HK-2 (cell line): Measurements from ENCODE around the gene STAG1.
"Not testable (repeated sequence)": the region's sequence is repeated elsewhere in the genome, so short reads cannot be mapped to it uniquely, and the experiment has no call there.

ENCODE experiments used
- DNase-seq: peaks from one replicate; pipeline ENCODE4 v3.0.0-alpha.2; 2018; ENCODE audit not compliant: unreplicated experiment

The STAG1 gene

DNA sequence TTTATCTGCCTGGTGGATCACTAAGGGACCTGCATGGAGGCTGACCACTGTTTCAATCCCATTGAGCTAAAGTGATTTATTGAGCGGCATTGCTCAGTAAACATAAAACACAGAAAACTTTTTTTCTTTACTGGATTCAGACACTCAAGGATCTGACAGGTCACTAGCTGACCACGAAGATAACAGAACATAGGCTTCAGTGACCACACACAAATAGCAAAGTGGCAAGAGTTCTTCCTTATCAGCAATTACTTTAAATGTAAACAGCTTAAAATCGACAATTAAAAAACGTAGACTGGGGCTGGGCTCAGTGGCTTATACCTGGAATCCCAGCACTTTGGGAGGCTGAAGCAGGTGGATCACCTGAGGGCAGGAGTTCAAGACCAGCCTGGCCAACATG, 48.7 kb downstream of the STAG1 start:
- DNase-seq: no peak

DNA sequence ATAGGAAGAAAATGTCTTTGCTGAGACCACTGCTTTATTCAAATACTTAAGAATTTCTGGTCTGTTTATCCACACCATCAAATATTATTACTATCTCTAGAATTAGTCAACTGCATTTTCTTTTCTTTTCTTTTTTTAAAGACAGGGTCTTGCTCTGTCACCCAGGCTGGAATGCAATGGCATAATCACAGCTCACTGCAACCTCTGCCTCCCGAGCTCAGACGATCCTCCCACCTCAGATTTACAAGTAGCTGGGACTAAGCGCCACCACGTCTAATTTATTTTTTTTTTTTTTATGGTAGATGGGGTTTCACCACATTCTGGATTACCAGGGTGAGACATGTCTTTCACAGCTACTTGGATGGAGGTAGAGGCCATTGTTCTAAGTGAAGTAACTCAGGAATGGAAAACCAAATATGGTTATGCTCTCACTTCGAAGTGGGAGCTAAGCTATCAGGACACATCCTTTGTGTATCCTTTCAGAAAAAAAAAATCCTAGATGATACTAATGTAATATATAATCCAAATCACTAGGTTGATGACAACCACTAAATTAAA, 52.8 kb downstream of the STAG1 start:
- DNase-seq: no peak

DNA sequence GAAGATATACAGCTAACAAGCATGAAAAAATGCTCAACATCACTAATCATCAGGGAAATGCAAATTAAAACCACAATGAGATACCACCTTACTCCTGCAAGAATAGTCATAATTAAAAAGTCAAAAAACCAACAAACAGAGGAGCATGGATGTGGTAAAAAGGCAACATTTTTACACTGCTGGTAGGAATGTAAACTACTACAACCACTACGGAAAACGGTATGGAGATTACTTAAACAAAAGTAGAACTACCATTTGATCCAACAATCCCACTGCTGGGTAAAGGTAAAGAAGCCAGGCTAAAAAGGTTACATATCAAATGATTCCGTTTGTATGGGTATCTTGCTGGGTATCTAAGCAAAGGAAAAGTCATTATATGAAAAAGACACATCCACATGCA, 53.8 kb downstream of the STAG1 start:
- DNase-seq: no peak

DNA sequence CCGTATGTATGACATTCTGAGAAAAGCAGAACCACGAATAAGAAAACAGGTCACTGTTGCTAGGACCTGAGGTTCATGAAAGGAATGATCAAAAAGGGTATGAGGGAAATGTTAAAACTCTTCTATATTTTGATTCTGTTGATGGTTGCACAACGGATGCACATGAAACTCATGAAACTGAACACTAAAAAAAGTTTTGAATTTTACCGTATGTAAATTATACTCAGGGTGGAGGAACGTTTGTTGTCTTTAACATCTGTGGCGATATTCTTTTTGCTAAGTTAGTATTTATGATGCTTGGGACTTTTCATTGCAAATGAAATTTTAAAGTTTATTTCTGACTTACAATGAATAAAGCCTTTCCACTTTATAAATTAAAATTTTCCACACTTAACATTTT, 55.4 kb downstream of the STAG1 start:
- no peak for DNase-seq

DNA sequence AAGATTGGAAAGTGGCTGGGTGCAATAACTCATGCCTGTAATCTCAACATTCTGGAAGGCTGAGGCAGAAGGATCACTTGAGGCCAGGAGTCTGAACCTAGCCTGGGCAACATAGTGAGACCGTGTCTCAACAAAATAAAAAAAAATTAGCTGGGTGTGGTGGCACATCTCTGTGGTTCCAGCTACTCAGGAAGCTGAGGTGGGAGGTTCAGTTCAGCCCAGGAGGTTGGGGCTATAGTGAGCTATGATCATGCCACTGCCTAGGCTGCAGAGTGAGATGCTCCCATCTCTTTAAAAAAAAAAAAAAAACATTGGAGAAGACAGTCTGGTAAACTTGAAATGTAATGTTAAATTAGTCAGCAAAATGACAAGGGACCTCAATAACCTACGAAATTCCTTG, 57.9 kb downstream of the STAG1 start:
- no peak for DNase-seq

DNA sequence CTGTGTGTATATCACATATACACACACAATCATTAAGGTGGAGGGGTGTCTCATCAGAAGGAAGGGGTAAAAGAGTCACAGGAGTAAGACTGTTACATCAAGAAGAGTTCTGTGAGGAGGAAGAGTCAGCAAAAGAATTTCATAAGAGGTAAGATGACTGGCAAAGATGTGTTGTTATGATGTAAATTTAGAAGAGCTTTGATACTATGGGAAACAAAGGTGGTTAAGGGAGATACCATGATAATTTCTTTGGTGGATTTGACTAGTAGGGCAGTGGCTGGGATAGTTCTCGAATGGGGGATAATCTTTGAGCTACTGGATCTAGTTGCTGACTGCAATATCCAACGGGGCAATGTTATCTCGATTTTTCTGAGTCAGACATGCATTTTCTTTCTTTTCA, 61.6 kb downstream of the STAG1 start:
- DNase-seq: no peak

DNA sequence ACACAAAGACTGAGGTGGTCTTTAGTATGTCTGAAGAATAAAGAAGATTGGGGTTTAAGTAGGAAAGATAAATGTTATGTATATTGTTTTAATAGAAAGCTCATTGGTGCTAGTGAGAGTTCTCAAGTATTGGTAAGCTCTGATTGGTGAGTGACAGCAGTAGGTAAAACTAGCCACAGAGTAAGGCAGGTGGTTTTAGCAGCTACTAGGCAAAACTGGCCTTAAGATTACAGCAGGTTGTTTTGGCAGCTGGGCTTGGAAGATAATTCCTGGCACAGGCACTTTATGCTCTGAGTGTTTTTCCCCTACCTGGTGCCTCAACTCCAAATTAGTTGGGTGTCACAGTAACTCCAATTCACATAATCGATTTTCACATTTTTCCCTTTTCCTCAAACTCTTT, 66.3 kb downstream of the STAG1 start:
- no peak for DNase-seq

DNA sequence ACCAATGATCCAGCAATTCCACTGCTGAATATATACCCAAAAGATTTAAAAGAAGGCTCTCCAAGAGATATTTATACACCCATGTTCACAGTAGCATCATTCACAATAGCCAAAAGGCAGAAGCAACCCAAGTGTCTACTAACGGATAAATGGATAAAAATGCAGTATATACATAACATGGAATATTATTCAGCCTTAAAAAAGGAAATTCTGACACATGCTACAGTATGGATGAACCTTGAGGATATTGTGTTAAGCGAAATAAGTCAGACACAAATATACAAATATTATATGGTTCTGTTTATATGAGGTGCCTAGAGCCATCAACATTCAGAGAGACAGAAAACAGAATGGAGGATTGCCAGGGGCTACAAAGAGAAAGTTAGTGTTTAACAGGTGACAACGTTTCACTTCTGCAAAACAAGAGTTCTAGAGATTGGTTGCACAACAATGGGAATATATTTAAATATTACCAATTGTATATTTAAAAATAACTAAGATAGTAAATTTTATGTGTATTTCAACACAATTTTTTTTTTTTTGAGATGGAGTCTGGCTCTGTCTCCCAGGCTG, 69.4 kb downstream of the STAG1 start:
- no peak for DNase-seq

DNA sequence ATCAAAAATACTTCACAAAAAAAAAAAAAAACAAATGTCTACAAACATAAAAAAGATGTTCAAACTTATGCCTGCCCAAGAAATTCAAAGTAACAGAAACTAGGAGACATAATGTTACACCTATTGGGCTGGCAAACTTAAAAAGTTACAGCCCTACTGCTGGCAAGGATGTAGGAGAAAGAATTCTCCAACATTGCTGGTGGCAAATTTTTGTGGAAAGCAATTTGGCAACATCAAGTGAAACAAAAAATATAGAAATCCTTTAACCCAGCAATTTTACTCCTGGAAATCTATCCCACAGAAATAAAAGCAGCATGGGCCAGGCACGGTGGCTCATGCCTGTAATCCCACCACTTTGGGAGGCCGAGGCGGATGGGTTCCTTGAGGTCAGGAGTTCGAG, 73.2 kb downstream of the STAG1 start:
- no peak for DNase-seq

DNA sequence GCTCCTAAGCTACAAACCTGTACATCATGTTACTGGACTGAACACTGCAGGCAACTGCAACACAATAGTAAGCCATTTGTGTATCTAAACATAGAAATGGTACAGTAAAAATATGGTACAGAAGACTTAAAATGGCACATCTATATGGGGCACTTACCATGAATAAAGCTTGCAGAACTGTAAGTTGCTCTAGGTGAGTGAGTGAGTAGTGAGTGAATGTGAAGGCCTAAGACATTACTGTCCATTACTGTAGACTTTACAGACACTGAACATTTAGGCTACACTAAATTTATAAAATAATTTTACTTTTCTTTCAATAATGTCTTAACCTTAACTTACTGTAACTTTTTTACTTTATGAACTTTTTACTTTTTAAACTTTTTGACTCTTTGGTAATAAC, 76.2 kb downstream of the STAG1 start:
- no peak for DNase-seq

DNA sequence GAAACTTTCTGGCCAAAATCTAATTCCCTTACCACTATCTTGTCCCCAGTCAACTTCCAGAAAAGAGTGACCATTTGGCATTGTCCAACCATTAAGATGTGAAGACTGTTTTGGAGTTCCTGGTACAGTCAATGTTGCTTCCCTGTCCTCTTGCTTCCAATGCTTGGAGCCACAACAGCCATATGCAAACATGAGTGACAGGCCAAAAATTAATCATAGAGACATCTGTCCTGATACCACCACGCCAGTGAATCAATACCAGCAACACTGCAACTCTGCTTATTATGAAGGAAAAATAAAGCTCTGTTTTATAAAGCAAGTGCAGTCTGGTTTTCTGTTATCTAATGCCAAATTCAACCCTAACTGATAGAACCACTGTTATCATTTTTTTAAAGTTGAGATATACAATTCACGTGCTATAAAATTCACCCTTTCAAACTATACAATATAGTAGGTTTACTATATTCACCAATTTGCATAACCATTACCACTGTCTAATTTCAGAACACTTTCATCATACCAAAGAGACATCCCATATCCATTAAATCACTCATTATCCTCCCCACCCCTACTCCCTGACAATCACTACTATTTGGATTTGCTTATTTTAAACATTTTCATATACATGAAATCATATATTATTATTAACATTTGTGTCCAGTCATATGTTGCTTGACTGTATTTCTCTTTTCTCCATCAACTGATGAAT, 76.9 kb downstream of the STAG1 start:
- no peak for DNase-seq

DNA sequence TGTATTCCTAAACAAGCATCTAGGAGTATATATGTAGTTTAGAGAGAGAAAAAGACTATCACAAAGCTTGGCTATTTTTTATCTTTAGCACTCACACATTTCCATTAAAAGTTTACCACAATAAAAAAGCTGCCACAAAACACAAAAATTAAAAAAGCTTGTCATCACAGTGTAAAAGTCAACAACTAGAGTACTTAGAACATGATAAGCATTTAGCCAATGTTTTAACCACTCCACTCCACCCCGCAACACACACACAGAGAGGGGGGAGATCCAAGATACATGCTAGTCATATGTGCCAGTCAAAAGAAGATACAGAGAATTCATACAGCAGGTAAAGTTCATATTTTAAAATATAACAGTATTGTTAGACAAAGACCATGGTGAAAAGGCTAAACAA, 79.7 kb downstream of the STAG1 start:
- DNase-seq: no peak

DNA sequence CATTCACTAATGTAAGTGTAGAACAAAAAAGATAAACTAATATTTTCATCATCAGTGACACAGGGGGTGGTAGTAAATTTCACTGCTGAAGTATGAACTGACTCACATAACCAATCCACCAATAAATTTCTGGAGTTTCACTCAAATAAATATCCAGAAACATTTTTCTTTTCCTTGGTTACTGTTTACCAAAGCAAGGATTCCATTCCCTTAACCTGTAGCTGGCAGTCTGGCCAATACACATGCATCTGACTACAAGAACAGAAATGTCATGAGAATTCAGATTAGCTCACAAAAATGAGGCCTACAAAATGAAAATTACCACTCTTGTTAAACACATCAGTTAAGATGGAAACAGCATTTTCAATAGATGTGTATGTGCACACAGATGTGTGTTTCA, 80.3 kb downstream of the STAG1 start:
- no peak for DNase-seq

DNA sequence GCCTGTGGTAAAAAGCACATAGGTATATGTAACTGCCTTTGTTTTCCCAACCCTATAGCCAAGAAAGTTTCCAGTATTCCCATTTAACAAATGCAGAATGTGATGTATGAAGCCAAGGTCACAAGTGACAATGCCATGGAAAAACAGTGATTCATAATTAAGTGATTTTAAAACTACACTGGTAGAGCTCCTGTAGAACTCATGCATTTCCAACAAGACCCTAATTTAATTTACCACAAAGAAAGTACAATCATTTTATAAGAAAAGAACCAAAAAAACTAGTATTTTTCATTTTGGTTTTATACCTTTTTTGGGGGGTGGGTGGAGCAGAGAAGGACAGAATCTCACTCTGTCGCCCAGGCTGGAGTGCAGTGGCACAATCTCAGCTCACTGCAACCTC, 82.0 kb downstream of the STAG1 start:
- DNase-seq: no peak

DNA sequence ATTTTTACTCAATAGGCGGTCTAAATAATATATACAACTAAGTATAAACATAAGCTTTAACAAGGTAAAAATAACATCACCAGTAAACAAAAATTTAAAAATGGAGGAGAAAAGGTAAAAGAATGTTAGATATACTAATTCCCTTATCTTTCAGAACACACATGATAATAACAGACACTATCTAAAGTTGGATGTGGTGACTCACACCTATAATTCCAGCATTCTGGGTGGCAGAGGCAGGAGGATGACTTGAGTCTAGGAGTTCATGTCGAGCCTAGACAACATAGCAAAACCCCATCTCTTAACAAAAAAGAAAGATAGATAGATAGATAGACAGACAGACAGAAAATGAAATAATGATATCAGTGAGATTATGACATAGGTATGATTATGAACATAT, 85.1 kb downstream of the STAG1 start:
- no peak for DNase-seq

DNA sequence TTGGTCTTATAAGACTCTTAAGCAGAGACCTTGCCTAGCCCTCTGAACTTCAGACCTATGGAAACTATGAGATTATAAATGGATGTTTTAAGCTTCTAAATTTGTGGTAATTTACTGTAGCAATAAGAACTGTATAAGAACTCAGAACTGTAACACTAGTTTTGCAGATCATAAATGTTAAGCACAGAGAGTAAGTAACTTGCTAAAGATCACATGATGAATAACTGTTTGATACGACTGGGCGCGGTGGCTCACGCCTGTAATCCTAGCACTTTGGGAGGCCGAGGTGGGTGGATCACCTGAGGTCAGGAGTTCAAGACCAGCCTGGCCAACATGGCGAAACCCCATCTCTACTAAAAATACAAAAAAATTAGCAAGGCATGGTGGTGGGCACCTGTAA, 85.9 kb downstream of the STAG1 start:
- not testable (repeated sequence) for DNase-seq

DNA sequence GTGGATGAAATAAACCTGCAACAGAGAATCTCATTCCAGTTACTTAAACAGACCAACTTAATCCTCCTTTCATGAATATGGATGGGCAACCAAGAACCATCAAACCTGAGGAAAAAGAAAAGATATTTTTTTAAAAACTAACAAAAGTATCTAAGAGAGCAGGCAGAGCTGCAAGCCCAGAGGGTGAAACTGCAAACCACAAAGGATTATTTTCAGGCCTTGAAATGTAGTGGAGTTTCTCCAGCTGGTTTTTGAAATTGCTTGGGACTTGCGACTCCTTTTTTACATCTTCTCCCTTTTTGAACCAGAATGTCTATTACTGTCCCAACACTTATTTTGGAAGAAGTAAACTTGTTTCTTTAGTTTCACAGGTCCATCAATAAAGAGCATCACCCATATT, 87.4 kb downstream of the STAG1 start:
- DNase-seq: no peak

DNA sequence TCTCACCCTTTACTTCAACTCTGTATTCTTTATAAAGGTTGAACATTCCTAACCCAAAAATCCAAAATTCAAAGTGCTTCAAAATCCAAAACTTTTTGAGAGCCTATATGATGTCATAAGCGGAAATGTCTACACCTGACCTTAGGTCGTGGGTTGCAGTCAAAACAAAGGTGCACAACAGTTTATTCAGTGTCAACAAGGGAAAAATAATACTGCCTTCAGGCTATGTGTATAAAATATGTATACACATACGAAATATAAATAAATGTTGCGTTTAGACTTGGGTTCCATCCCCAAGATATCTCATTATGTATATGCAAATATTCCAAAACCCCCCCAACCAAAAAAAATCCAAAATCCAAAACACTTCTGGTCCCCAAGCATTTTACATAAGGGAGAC, 90.9 kb downstream of the STAG1 start:
- DNase-seq: no peak

DNA sequence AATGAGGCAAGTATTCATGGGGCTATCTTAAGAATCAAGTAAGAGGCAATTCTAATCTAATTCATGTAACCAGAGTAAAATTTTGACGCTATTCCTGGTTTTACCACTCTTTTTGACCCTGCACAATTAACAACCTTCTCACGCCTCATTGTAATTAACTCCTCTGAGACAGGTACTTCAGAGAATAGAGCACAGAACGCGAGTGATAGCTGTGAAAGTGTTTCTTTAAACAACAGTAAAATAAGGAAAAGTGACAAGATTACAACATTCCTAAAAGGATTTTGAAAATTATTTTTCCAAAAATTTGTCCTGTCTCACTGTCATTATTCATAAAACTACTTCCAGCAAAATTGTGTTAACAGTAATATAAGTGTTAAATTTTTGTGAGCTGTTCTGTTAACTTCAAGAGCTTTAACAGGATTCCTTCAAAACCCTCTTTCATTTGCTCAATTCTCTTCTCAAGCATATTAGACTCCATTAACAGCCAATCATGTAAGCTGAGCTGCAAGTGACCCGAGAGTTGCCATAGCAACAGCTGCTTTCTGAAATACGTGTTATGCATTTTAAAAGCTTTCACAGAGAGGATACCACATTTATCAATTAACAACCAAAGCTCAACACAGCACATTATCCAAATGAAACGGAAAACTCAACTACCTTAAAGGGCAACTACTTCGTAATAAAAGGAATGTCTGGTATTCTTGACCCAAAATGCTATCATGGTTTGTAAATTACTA, 93.1 kb downstream of the STAG1 start:
- no peak for DNase-seq

DNA sequence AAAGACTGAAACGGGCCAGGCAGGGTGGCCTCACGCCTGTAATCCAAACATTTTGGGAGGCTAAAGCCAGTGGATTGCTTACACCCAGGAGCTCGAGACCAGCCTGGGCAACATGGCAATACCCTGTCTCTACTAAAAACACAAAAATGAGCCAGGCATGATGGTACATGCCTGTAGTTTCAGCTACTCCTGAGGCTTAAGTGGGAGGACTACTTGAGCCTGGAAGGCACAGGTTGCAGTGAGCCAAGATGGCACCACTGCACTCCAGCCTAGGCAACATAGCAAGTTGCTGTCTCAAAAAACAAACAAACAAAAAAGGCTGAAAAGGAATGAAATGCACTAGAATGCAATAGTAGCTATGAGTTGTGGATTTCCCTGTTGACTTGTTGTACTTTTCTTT, 94.7 kb downstream of the STAG1 start:
- no peak for DNase-seq

DNA sequence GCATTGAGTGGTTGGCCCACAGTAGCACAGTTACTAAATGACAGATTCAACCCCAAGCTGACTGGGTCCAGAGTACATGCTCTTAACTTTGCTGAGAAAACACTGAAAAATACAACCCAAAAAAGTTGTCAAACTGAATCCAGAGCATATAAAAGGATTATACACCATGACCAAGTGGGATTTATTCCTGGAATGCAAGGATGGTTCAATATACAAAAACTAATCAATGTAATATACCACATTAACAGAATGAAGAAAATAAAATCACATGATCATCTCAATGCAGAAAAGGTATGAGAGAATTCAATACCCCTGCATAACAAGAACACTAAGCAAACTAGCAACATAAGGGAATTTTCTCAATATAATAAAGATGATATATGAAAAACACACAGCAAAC, 98.5 kb downstream of the STAG1 start:
- DNase-seq: no peak

DNA sequence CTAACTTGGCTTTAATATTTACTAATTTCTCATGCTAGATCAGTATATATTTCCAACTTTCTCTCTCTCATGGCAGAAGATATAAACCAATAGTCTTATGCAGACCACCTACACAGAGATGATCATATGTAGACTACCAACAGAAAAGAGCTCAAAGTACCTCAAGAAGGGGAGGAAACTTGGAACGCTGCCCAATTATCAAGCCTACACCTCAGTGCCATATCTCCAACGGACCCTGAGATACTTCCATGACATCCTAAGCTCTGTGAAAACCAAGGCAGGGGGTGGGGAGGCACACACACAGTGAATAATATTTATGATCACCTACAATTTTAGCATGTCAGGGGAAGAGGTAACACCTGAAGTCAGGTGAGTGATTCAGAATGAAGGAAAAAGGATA, 100.6 kb downstream of the STAG1 start:
- no peak for DNase-seq

DNA sequence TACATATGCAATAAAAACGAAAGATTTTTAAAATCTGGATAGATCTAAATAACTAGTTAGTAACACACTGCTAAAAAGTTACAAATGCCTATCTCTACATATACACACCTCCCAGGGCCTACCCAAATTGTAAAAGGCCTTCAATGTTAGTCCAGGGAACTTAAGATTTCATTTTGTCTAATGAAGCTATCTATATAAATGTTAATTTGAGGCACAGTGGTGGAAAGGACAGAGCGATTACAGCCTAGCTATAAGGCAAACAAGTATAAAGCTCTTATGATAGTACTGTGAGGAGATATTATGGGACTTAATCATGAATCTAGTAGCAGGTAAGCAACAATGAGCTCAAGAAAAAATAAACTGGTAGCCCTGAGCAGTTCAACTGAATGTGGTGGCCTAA, 101.7 kb downstream of the STAG1 start:
- DNase-seq: no peak
